Esophagus squamous epithelium (tissue), 5 donors: ENCODE measurements around the gene PRPH2. TPM values are rescaled to one million over a fixed set of nuclear protein-coding genes. Genes with fewer than 3 reads are reported as not detected.

Source experiments
- DNase-seq: peaks from one replicate; lab custom pipeline; 2025; lab: John Stamatoyannopoulos, UW
- H3K27ac ChIP-seq, 4 donors: fragments of 200-600 bp; sonication (generic); one replicate each; pipeline ENCODE4 v1.5.1; 2016 to 2019; ENCODE audit warnings: mild to moderate bottlenecking in 1 of 4
- H3K27me3 ChIP-seq, 4 donors: fragments of 200-600 bp; sonication (generic); 1 replicate in 3 of 4; 2 replicates in 1 of 4; pipeline versions ENCODE4 v1.5.1 to v1.6.0; 2017 to 2021; ENCODE audit warnings: antibody characterized with exemption in 1 of 4
- H3K36me3 ChIP-seq, 3 donors: fragments of 200-600 bp; sonication (generic); one replicate each; pipeline ENCODE4 v1.5.1; 2016 to 2019
- H3K4me1 ChIP-seq, 3 donors: fragments of 200-600 bp; sonication (generic); one replicate each; pipeline ENCODE4 v1.5.1; 2017 to 2019
- H3K4me3 ChIP-seq, 4 donors: fragments of 200-600 bp; sonication (generic); 1 replicate in 3 of 4; 2 replicates in 1 of 4; pipeline ENCODE4 v1.5.1; 2016 to 2019; ENCODE audit warnings: mild to moderate bottlenecking in 2 of 4, moderate library complexity in 1 of 4
- H3K9me3 ChIP-seq, 3 donors: fragments of 200-600 bp; sonication (generic); one replicate each; pipeline ENCODE4 v1.5.1; 2016 to 2019
- POLR2A ChIP-seq, 4 donors: fragments of 450-650 bp; IDR thresholded peaks; one replicate each; pipeline ENCODE4 v1.6.1; 2017; ENCODE audit warnings: antibody characterized with exemption in 4 of 4, mild to moderate bottlenecking in 4 of 4, moderate library complexity in 3 of 4
- WGBS, 2 donors: methylation state at CpG; one replicate each; pipeline ENCODE4 v1.1.5; 2018; 5-methylcytosine and 5-hydroxymethylcytosine counted together
- intact Hi-C: fragments of 100-400 bp; cut with DNase I; formaldehyde crosslinking; loops from one replicate; pipeline ENCODE4 v1.15.0; 2022
- total RNA-seq, 4 donors: library from RNA; depleted of rRNA; stranded (reverse); fragments of >200 nt; gene quantifications; one replicate each; pipeline ENCODE4 v1.1.0, GENCODE V29; 2016
- TF ChIP-seq, protein P1 (sequence below), 6 experiments: fragments of 450-650 bp in 4 of 6; fragments of 200-600 bp in 2 of 6; sonication (generic) in 2 of 6; IDR thresholded peaks; one replicate each; pipeline ENCODE4 v1.5.1; 2016 to 2019; ENCODE audit warnings: antibody characterized with exemption in 6 of 6, mild to moderate bottlenecking in 4 of 6, moderate library complexity in 4 of 6
- donor health status: DM: yes; HTN: yes; CAD: no.

The PRPH2 gene
- total RNA-seq, 4 donors from 2014 or later = 0.94 to 1.3 TPM; not detected in 2

DNA sequence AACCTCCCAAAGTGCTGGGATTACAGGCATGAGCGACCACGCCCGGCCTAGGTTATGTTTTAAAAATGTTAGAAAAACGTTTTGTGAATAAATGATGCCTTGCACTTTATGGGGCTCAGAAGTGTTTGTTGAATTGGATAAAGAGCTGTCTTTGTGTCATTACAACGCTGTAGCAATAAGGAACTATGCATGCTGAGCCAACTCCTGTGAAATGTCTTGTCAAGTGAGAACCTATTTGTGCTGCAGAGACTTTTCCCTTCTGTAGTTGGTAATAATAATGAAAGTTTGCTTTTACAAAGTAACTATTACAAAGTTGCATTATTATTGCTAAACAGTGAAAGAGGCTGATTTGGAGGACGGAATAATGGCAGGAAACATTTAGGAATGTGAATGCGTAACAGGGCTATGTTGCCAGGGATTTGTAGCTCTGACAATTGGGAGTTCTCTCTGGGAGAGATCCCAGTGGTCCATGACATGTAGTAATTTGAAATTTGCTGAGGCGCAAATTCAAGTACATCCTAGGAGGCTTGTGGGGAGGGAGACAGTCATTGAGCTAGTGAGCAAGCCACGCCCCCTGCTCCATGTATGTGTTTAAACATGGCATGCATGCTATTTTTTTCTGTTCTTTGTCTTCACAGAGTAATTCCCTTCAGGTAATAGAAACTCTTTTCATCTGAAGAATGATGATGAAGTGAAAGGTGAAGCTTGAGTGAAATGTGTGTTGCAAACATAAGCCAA lies 42.7 kb upstream of the PRPH2 start:
- no peaks in the 10 kb centered on the region for H3K27me3 ChIP-seq
- intact Hi-C loops = no loop called here
- DNase-seq = no peak
- TF ChIP-seq POLR2A (IDR thresholded peaks at IDR 0.05) = no peak
- TF ChIP-seq, protein P1, sequence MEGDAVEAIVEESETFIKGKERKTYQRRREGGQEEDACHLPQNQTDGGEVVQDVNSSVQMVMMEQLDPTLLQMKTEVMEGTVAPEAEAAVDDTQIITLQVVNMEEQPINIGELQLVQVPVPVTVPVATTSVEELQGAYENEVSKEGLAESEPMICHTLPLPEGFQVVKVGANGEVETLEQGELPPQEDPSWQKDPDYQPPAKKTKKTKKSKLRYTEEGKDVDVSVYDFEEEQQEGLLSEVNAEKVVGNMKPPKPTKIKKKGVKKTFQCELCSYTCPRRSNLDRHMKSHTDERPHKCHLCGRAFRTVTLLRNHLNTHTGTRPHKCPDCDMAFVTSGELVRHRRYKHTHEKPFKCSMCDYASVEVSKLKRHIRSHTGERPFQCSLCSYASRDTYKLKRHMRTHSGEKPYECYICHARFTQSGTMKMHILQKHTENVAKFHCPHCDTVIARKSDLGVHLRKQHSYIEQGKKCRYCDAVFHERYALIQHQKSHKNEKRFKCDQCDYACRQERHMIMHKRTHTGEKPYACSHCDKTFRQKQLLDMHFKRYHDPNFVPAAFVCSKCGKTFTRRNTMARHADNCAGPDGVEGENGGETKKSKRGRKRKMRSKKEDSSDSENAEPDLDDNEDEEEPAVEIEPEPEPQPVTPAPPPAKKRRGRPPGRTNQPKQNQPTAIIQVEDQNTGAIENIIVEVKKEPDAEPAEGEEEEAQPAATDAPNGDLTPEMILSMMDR (IDR thresholded peaks at IDR 0.05) = no peak
- peaks cover 0 to 15% (median 0%) of the 10 kb centered on the region in 3 donors for H3K36me3 ChIP-seq
- H3K4me3 ChIP-seq = no peak overlapping the region
- no peaks in the 10 kb centered on the region for H3K9me3 ChIP-seq
- WGBS, 2 donors = 82 to 83% methylated on average over 9 of the region's 9 CpGs
- no peak overlapping the region for H3K27ac ChIP-seq
- peaks cover 0 to 5% (median 0%) of the 10 kb centered on the region in 3 donors for H3K4me1 ChIP-seq

DNA sequence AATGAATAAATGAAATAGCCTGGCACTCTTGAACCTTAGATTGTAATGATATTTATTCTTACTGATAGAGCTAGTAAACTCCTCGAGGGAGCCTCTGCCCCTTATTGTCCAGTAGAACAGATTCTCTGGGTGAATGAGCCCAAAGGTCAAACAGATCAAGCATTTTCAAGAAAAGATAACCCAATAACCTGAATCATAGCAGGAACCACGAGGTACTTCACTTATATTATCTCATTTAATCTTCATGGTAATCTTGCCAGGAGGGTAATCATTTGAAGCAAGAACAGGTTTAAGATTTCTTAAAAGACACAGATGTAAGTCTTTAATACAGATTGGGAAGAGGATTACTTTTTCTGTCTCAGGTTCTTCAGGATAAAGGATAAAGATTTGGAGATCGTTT lies 40.6 kb upstream of the PRPH2 start:
- Histone ChIP-seq H3K36me3 (peaks cover 0 to 31% (median 0%) of the 10 kb centered on the region in 3 donors), H3K9me3 (no peaks in the 10 kb centered on the region), H3K4me1 (peaks cover 0 to 5% (median 0%) of the 10 kb centered on the region in 3 donors), H3K27ac (no peak overlapping the region), H3K4me3 (no peak overlapping the region), H3K27me3 (no peaks in the 10 kb centered on the region)
- TF ChIP-seq POLR2A (IDR thresholded peaks at IDR 0.05) = no peak
- no peak for DNase-seq
- WGBS, 2 donors = 62 to 74% methylated on average over 3 of the region's 3 CpGs
- intact Hi-C loops = no loop called here

DNA sequence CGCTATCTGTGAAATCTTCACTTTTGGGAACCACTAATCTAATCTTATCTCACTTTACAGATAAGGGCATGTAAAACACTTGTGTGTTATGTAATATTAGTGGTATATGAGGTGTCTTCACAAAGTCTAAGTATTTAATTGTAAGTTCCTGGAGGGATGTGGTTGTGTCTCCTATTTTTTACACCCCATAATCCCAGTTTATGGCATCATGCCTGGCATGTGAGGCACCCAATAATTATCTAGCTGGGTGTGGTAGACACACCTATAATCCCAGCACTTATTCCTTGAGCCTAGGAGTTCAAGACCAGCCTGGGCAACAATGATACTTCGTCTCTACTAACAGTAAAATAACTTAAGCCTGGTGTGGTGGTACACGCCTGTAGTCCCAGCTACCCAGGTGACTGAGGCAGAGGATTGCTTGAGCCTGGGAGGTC lies 40.0 kb upstream of the PRPH2 start:
- intact Hi-C loops = no loop called here

DNA sequence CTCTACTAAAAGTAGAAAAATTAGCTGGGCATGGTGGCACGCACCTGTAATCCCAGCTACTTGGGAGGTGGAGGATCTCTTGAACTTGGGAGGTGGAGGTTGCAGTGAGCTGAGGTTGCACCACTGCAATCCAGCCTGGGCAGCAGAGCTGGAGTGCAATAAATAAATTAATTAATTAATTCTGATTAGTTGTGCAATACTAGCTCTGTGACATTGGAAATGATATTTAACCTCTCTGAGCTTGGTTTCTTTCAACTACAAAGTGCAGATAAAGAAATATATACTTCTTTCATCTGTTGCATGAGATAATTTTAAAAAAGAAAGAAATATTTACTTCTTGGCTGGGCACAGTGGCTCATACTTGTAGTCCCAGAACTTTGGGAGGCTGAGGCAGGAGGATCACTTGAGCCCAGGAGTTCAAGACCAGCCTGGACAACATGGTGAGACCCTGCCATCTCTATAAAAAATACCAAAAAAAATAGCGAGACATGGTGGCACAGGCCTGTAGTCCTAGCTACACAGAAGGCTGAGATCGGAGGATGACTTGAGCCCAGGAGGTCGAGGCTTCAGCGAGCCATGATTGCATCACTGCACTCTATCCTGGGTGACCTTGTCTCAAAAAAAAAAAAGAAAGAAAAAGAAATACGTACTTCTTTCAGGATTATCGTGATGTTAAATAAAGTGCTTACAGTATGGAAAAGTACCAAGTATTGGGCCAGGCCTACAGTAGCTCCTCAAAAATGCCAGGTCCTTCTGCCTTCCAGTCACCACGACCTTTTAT lies 39.1 kb upstream of the PRPH2 start:
- Histone ChIP-seq H3K27me3 (no peaks in the 10 kb centered on the region), H3K4me1 (no peaks in the 10 kb centered on the region), H3K4me3 (no peak overlapping the region), H3K27ac (no peak overlapping the region), H3K9me3 (no peaks in the 10 kb centered on the region), H3K36me3 (peaks cover 0 to 31% (median 0%) of the 10 kb centered on the region in 3 donors)
- WGBS, 2 donors = 89 to 92% methylated on average over 8 of the region's 8 CpGs
- intact Hi-C loops = no loop called here
- no peak for DNase-seq
- TF ChIP-seq, protein P1 (IDR thresholded peaks at IDR 0.05) = no peak
- TF ChIP-seq POLR2A (IDR thresholded peaks at IDR 0.05) = no peak

More for the DNA sequence above, 40.0 kb upstream of the PRPH2 start:
- WGBS, 2 donors = 61 to 68% methylated on average over 3 of the region's 3 CpGs
- Histone ChIP-seq H3K9me3 (no peaks in the 10 kb centered on the region), H3K27ac (no peak overlapping the region), H3K4me1 (peaks cover 0 to under 1% (median 0%) of the 10 kb centered on the region in 3 donors), H3K27me3 (no peaks in the 10 kb centered on the region), H3K36me3 (peaks cover 0 to 31% (median 0%) of the 10 kb centered on the region in 3 donors), H3K4me3 (no peak overlapping the region)
- TF ChIP-seq, protein P1 (IDR thresholded peaks at IDR 0.05) = no peak
- TF ChIP-seq POLR2A (IDR thresholded peaks at IDR 0.05) = no peak
- no peak for DNase-seq

DNA sequence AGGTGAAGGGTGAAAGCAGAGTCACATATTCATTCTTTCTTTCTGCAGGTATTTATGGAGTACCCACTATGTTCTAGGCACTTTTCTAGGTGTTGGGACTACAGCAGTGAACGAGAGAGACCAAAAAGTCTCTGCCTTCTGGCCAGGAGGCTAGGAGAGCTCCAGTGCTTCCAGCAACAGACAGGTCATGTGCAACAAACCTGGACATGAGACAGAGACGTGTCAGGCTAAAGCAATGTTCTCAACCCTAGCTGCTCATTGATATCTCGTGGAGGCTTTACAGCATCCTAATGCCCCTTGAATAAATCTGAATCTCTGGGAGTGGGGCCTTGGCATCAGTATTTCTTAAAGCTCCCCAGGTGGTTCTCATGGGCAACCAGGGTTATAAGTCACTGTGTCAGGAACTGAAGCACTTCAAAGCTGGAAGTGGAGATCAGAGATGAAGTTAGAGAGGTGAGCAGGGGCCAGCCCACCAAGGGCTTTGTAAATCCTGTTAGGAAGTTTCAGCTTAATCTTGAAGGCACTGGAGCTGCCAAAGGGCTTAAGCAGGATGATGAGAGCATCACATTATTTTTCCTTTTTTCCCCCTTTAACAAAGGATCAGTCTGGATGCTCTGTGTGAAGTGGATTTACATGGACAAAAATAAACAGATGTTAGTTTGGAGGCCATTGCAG lies 36.5 kb upstream of the PRPH2 start:
- DNase-seq = no peak

More for the DNA sequence above, 36.5 kb upstream of the PRPH2 start:
- peaks cover 0 to 31% (median 0%) of the 10 kb centered on the region in 3 donors for H3K36me3 ChIP-seq
- H3K9me3 ChIP-seq = no peaks in the 10 kb centered on the region
- TF ChIP-seq, protein P1 (IDR thresholded peaks at IDR 0.05) = no peak
- no peak for TF ChIP-seq POLR2A (IDR thresholded peaks at IDR 0.05)
- intact Hi-C loops = no loop called here
- H3K4me1 ChIP-seq = no peaks in the 10 kb centered on the region
- H3K27ac ChIP-seq = no peak overlapping the region
- H3K4me3 ChIP-seq = no peak overlapping the region
- WGBS, 2 donors = 82 to 92% methylated on average over 1 to 3 of the region's 3 CpGs
- H3K27me3 ChIP-seq = no peaks in the 10 kb centered on the region
